Vagina (tissue), 2 donors: ENCODE data around the gene THBS3. TPM values are rescaled to one million over a fixed set of nuclear protein-coding genes. Genes with fewer than 3 reads are reported as not detected.
A peak's percentile ranks its signal among the peaks of the same experiment; 100 is the strongest.

Experiments used
- DNase-seq, 2 donors: peaks; one replicate each; pipeline ENCODE4 v3.0.0-alpha.2; 2017; ENCODE audit errors: extremely low spot score in 2 of 2
- H3K27ac ChIP-seq: fragments of 200-600 bp; sonication (generic); one replicate; pipeline ENCODE4 v1.5.1; 2019
- H3K27me3 ChIP-seq: fragments of 200-600 bp; sonication (generic); one replicate; pipeline ENCODE4 v1.5.1; 2019
- H3K36me3 ChIP-seq, 2 donors: fragments of 200-600 bp; sonication (generic); one replicate each; pipeline ENCODE4 v1.5.1; 2017 to 2019
- H3K4me1 ChIP-seq: fragments of 200-600 bp; sonication (generic); one replicate; pipeline ENCODE4 v1.5.1; 2019
- H3K4me3 ChIP-seq, 2 donors: fragments of 200-600 bp; sonication (generic); 1 replicate in 1 of 2; 2 replicates in 1 of 2; pipeline ENCODE4 v1.5.1; 2016 to 2019
- H3K9me3 ChIP-seq: fragments of 200-600 bp; sonication (generic); one replicate; pipeline ENCODE4 v1.5.1; 2019
- CTCF ChIP-seq, 3 experiments: fragments of 450-650 bp in 2 of 3; fragments of 200-600 bp in 1 of 3; sonication (generic) in 1 of 3; IDR thresholded peaks; one replicate each; pipeline ENCODE4 v1.5.1; 2017 to 2019; ENCODE audit warnings: antibody characterized with exemption in 3 of 3, mild to moderate bottlenecking in 2 of 3, moderate library complexity in 2 of 3
- POLR2A ChIP-seq, 2 donors: fragments of 450-650 bp; IDR thresholded peaks; one replicate each; pipeline ENCODE4 v1.6.1; 2017; ENCODE audit warnings: antibody characterized with exemption in 2 of 2, mild to moderate bottlenecking in 2 of 2, moderate library complexity in 2 of 2
- POLR2AphosphoS5 ChIP-seq, 2 donors: sonication (generic); formaldehyde crosslinking; IDR thresholded peaks; one replicate each; pipeline ENCODE4 v1.9.0; 2017; ENCODE audit warnings: antibody characterized with exemption in 2 of 2, mild to moderate bottlenecking in 2 of 2, low read depth in 1 of 2; ENCODE audit not compliant: insufficient read depth in 1 of 2
- intact Hi-C: fragments of 100-400 bp; cut with DNase I; formaldehyde crosslinking; loops from one replicate; pipeline ENCODE4 v1.15.1; 2023
- total RNA-seq: library from RNA; depleted of rRNA; stranded (reverse); fragments of >200 nt; gene quantifications from one replicate; pipeline ENCODE4 v1.2.3, GENCODE V29; 2016

Gene THBS3
- total RNA-seq, 1 donor from 2014 or later = 27.3 TPM

- intact Hi-C loops = no loop called here
- H3K4me1 ChIP-seq = no peaks in the 10 kb centered on the region
- TF ChIP-seq POLR2A (IDR thresholded peaks at IDR 0.05) = no peak
- no peak for TF ChIP-seq CTCF (IDR thresholded peaks at IDR 0.05)
- no peak for TF ChIP-seq POLR2AphosphoS5 (IDR thresholded peaks at IDR 0.05; ENCODE audit: insufficient read depth in 1 of 2, low read depth in 1 of 2)
Measured at GRCh38 chr1:155184835-155185782, 22.6 kb downstream of the THBS3 start.

GRCh38 chr1:155184351-155184811 is 23.3 kb downstream of the THBS3 start:
- DNase-seq = no peak
- Histone ChIP-seq H3K27ac (no peak overlapping the region), H3K27me3 (no peaks in the 10 kb centered on the region), H3K4me3 (no peak overlapping the region), H3K4me1 (no peaks in the 10 kb centered on the region), H3K9me3 (no peaks in the 10 kb centered on the region), H3K36me3 (no peaks in the 10 kb centered on the region)
- TF ChIP-seq POLR2A (IDR thresholded peaks at IDR 0.05) (no peak), POLR2AphosphoS5 (IDR thresholded peaks at IDR 0.05; ENCODE audit: insufficient read depth in 1 of 2, low read depth in 1 of 2) (no peak), CTCF (IDR thresholded peaks at IDR 0.05) (no peak)
- intact Hi-C loops = no loop called here

More at GRCh38 chr1:155184835-155185782, 22.6 kb downstream of the THBS3 start:
- Histone ChIP-seq H3K27ac (no peak overlapping the region), H3K9me3 (no peaks in the 10 kb centered on the region), H3K36me3 (no peaks in the 10 kb centered on the region), H3K4me3 (no peak overlapping the region), H3K27me3 (no peaks in the 10 kb centered on the region)
- DNase-seq = no peak

- intact Hi-C loops = no loop called here
Measured at GRCh38 chr1:155183775-155184221, 23.9 kb downstream of the THBS3 start.

GRCh38 chr1:155182052-155182550 is 25.6 kb downstream of the THBS3 start:
- TF ChIP-seq POLR2AphosphoS5 (IDR thresholded peaks at IDR 0.05; ENCODE audit: insufficient read depth in 1 of 2, low read depth in 1 of 2) (no peak), POLR2A (IDR thresholded peaks at IDR 0.05) (no peak), CTCF (IDR thresholded peaks at IDR 0.05) (no peak)
- H3K27ac ChIP-seq = no peak overlapping the region
- H3K4me3 ChIP-seq = no peak overlapping the region
- H3K27me3 ChIP-seq = no peaks in the 10 kb centered on the region
- peak in 1 of 2 donors; percentile 79 for DNase-seq
- H3K4me1 ChIP-seq = peaks cover 1% of the 10 kb centered on the region
- H3K36me3 ChIP-seq = no peaks in the 10 kb centered on the region
- no peaks in the 10 kb centered on the region for H3K9me3 ChIP-seq
- intact Hi-C loops = no loop called here

More at GRCh38 chr1:155183775-155184221, 23.9 kb downstream of the THBS3 start:
- Histone ChIP-seq H3K36me3 (no peaks in the 10 kb centered on the region), H3K27me3 (no peaks in the 10 kb centered on the region), H3K9me3 (no peaks in the 10 kb centered on the region), H3K4me3 (no peak overlapping the region), H3K27ac (no peak overlapping the region), H3K4me1 (no peaks in the 10 kb centered on the region)
- DNase-seq = no peak
- no peak for TF ChIP-seq CTCF (IDR thresholded peaks at IDR 0.05)
- no peak for TF ChIP-seq POLR2A (IDR thresholded peaks at IDR 0.05)
- no peak for TF ChIP-seq POLR2AphosphoS5 (IDR thresholded peaks at IDR 0.05; ENCODE audit: insufficient read depth in 1 of 2, low read depth in 1 of 2)
